Measurements from ENCODE around the gene ECSIT.
"Not testable (repeated sequence)": the region's sequence is repeated elsewhere in the genome, so short reads cannot be mapped to it uniquely, and the experiment has no call there.

ECSIT gene

GRCh38 chr19:11473725-11474124 is 55.2 kb downstream of the ECSIT start:
- no peak for DNase-seq

GRCh38 chr19:11468266-11468845 is 60.6 kb downstream of the ECSIT start:
- not testable (repeated sequence) for DNase-seq

- no peak for DNase-seq
These were observed 63.3 kb downstream of the ECSIT start for GRCh38 chr19:11465600-11465999.

- no peak for DNase-seq
These were observed 64.3 kb downstream of the ECSIT start for GRCh38 chr19:11464333-11465265.

DNA sequence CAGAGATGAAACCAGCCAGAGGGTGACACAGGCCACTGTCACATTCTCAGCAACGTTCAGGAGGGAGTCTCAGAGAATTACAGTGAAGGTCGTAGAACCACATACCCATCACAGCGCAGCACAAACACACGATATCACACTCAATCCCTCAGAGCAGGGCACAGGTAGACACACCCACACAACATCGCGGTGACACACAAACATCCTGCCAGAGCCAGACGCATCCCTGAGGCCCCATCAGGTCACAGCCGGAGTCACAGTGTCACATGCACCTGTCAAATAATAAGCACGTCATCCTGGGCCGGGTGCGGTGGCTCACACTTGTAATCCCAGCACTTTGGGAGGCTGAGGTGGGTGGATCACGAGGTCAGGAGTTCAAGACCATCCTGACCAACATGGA is 65.5 kb downstream of the ECSIT start:
- no peak for DNase-seq

GRCh38 chr19:11461453-11461852 is 67.5 kb downstream of the ECSIT start:
- no peak for DNase-seq

DNA sequence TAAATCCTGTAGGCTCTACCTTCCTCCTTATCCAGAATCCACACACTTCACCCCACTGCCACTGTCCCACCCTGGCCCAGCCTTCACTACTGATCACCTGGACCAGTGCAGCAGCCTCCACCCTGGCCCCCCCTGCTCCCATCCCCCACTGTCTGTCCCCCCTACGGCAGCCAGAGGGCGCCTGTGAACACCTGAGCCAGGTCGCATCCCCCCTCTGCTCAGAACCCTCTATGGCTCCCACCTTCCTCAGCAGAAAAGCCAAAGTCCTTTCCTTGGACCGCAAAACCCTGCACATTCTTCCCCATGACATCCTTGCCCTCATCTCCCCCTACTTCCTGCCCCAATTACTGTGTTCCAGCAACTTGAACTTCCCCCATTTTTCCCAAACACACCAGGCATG is 68.7 kb downstream of the ECSIT start:
- DNase-seq: no peak

- not testable (repeated sequence) for DNase-seq
These were observed 70.0 kb downstream of the ECSIT start for GRCh38 chr19:11458912-11459311.

DNA sequence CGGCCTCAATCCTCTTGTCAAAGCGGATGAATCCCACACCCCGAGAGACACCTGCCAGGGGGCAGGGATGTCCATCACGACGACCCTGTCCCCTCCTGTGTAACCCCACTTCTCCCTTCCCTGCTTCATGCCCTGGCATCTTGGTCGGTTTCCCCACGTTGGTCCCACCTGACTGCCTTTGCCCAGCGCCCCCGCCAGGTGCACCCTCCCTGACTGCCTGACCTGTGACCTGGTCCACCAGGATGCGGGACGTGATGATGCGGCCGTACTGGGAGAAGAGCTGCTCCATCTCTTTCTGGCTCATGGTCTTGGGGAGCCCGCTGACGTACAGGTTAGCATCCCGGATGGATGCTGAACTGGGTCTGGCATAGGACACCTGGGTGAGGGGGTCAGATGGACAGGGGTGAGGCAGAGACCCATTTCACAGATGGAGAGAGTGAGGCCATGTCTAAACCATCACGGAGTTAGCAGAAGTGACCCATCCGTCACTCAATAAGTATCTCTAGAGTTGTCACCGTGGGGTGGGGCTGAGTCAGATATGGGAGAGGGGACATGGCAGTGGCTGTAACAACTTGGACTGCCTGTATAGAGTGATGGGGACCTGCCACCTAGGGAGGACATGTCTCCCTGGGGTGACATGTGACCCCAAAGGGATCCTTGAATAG is 70.6 kb downstream of the ECSIT start:
- DNase-seq: no peak

DNA sequence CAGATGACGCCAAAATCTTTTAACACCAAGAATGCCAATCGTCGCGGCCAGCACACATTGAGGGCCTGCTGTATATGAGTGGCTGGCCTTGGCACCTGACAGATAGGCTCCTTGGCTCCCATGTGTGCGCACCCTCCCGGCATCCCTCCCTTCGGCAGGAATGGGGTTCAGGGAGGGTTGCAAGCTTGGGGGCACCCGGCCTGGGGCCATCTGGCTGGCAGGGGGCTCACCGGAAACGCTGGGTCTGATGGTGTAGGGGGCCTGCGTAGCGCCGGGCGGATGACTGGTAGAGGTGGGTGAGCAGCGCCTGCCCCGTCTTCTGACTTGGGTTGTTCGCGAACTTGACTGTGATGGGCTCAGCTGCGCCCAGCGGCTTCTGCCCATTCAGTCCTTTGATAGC is 71.1 kb downstream of the ECSIT start:
- DNase-seq: no peak

- no peak for DNase-seq
These were observed 71.8 kb downstream of the ECSIT start for GRCh38 chr19:11457115-11457514.

GRCh38 chr19:11456659-11457058 is 72.3 kb downstream of the ECSIT start:
- no peak for DNase-seq

Data from NCI-H1436 treated with DMSO at 0.1 percent for 48 hours (cell line).